HG03558 (cell line): ENCODE data around the gene MAB21L2.
"Not testable (repeated sequence)": the region's sequence is repeated elsewhere in the genome, so short reads cannot be mapped to it uniquely, and the experiment has no call there.

Source experiments
- ATAC-seq: cut with Tn5 transposase; IDR thresholded peaks from one replicate; pipeline ENCODE4 v1.9.1; 2021; ENCODE audit warnings: moderate number of reproducible peaks; ENCODE audit not compliant: unreplicated experiment; ENCODE audit errors: extremely low read depth

MAB21L2 gene

GRCh38 chr4:150582146-150582872 lies at the start of gene MAB21L2:
TSS of gene MAB21L2 (plus strand) at chr4:150582151. CDS start at chr4:150583030, 879 bp downstream.
- no peak for ATAC-seq

GRCh38 chr4:150533673-150534072 lies 48.3 kb upstream of the MAB21L2 start:
- ATAC-seq: no peak

GRCh38 chr4:150534818-150535217 lies 47.1 kb upstream of the MAB21L2 start:
- ATAC-seq: no peak

- ATAC-seq: not testable (repeated sequence)
Observed at GRCh38 chr4:150537911-150538310, 44.0 kb upstream of the MAB21L2 start.

- no peak for ATAC-seq
Observed at GRCh38 chr4:150540536-150540935, 41.4 kb upstream of the MAB21L2 start.

GRCh38 chr4:150540959-150541360 lies 41.0 kb upstream of the MAB21L2 start:
- ATAC-seq: no peak

GRCh38 chr4:150541681-150542080 lies 40.3 kb upstream of the MAB21L2 start:
- ATAC-seq: no peak

- ATAC-seq: no peak
Observed at GRCh38 chr4:150543042-150543441, 38.9 kb upstream of the MAB21L2 start.

- ATAC-seq: no peak
Observed at GRCh38 chr4:150546286-150546685, 35.7 kb upstream of the MAB21L2 start.

- no peak for ATAC-seq
Observed at GRCh38 chr4:150547154-150547838, 34.7 kb upstream of the MAB21L2 start.

GRCh38 chr4:150557811-150558210 lies 24.1 kb upstream of the MAB21L2 start:
- not testable (repeated sequence) for ATAC-seq

- ATAC-seq: no peak
Observed at GRCh38 chr4:150561143-150561737, 20.7 kb upstream of the MAB21L2 start.

GRCh38 chr4:150562250-150562649 lies 19.7 kb upstream of the MAB21L2 start:
- ATAC-seq: no peak

GRCh38 chr4:150562751-150563150 lies 19.2 kb upstream of the MAB21L2 start:
- ATAC-seq: no peak

GRCh38 chr4:150564967-150565366 lies 17.0 kb upstream of the MAB21L2 start:
- not testable (repeated sequence) for ATAC-seq

- ATAC-seq: no peak
Observed at GRCh38 chr4:150567070-150567469, 14.9 kb upstream of the MAB21L2 start.

GRCh38 chr4:150569384-150569987 lies 12.5 kb upstream of the MAB21L2 start:
- no peak for ATAC-seq

GRCh38 chr4:150569998-150570535 lies 11.9 kb upstream of the MAB21L2 start:
- no peak for ATAC-seq

GRCh38 chr4:150570862-150571261 lies 11.1 kb upstream of the MAB21L2 start:
- no peak for ATAC-seq

GRCh38 chr4:150572704-150573504 lies 9.0 kb upstream of the MAB21L2 start:
- no peak for ATAC-seq
